Fibroblast of skin of back (primary cell): ENCODE results near the gene GIT1.

ENCODE experiments used
- DNase-seq: peaks from one replicate; pipeline ENCODE4 v3.0.0-alpha.2; 2013

The GIT1 gene

GRCh38 chr17:29593591-29594518 lies 4.4 kb upstream of the GIT1 start:
- DNase-seq: no peak

GRCh38 chr17:29592850-29593551 lies 3.6 kb upstream of the GIT1 start, which contains the start of gene ANKRD13B:
Gene ANKRD13B, plus strand, starts transcription at chr17:29593132. Its CDS starts 490 bp downstream, at chr17:29593622.
- no peak for DNase-seq

DNA sequence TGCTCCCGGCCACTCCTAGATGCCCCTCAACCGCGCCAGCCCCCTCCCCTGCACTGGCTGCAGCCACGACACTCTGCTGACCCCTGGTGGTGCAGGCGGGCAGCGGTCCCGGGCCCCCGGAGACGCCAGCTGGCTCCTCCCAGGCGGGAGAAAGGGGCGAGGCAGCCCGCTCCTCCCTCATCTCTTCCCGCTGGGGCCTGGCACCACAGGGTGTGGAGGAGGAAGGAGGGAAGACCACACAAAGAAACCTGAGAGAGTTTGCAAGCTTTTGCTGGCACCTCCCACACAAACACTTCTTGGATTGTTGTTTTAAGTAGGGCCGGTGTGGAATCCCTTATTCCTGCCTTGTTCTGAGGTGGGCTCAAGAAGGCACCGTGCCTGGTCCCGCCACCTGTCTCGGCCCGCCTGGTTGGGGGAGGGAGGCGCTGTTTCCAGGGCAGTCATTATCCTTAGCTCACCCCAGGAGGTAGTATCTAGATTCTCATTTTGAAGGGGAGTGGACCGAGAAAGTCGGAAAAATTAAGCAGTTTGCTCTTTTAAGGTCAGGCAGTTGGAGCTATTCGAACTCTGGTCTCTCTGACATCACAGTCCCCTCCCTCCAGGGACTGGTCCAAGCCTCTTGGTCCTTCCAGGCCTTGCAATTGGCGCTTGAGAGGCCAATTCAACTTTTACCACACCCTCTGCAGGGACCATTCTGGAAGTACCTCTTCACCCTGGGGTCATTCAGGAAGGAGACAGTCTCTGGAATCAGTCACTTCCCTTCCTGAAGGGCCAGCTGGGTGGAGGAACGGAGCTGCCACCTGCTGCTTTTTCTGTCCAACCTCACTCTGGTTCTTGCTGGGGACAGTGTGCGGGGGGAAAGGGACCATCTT lies 2.5 kb upstream of the GIT1 start:
- peak; percentile 80 for DNase-seq

- DNase-seq: peak; percentile 71
Observed at GRCh38 chr17:29591146-29591736, 1.8 kb upstream of the GIT1 start.

GRCh38 chr17:29590411-29591145 lies 1.1 kb upstream of the GIT1 start:
- peak; percentile 69 for DNase-seq

GRCh38 chr17:29588562-29589411 lies 661 bp downstream of the GIT1 start:
- DNase-seq: no peak

DNA sequence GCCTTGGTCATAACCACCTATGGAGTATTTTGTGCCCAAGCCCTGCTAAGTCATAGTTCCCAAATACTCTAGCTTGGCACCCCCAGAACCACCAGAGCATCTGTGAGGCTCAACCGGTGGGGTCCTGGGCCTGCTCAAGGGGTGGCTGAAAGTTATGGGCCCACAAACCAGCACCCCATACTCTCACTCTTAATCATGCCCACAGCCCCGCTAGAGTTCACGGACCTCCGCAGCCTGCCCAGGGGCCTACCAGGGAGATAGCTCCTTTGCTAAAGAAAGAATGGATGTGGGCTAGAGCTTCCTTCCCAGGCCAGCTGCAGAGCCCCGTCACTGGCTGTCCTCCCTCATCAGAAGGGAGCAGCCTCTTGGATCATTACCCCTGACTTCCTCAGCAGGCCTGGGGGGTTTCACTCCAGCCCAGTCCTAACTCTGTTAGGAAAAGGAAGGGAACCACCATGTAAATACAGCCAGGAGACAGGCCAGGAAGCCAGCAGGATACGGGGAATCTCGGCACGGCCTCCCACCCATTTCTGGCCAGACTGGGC lies 1.4 kb downstream of the GIT1 start:
- no peak for DNase-seq

DNA sequence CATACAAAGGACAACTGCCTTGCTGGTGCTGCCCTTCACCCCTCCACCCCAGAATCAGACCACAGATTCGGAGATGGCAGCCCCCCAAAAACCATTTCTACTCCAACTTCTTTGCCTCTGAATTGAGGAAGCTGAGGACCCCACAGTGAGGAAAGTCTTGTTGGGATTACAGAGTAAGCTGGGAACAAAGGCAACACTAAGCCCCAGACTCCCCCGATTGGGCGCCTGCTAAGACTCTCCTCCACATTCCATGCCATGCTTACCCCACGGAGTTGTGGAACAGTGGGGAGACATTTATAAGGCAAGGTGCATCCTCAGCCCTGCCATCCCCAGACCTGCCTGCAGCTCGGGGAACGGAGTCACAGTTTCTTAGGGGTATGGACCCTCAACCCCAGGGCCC lies 1.9 kb downstream of the GIT1 start:
- no peak for DNase-seq

DNA sequence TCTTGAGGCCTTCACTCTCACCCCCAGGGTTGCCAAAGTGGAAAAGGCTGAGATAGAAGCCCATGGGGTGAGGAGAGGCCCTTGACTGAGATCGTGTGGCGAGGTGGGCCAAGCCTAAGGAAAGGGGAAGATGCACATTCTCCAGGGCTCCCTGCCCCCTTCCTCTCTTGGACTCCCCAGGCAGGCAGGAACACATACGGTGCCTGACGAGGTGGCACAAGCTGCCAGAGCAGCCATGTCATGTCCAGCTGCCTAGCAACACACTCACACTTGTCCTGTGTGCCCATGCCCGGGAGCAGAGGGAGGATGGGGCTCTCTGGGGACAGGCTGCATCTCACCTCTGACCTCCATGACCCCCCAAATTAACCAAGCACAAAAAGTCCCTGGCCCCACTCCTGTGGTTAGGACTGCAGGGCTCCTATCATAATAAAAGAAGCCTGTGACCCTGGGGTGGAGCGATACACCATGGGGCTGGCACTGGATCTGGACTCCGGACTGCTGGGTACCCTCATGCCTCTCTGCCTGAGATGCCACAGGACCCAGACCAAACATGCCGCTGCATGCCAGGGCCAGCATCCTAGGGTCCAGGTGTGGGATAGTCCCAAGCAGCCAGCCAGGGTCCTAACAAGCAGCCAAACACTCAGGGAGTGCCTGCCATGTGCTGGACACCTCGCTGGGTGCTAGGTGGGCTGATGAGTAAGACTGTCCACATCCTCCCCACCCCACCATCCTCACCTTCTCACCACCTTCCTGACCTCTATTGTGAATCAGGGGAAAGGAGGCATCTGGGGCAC lies 2.6 kb downstream of the GIT1 start:
- no peak for DNase-seq

DNA sequence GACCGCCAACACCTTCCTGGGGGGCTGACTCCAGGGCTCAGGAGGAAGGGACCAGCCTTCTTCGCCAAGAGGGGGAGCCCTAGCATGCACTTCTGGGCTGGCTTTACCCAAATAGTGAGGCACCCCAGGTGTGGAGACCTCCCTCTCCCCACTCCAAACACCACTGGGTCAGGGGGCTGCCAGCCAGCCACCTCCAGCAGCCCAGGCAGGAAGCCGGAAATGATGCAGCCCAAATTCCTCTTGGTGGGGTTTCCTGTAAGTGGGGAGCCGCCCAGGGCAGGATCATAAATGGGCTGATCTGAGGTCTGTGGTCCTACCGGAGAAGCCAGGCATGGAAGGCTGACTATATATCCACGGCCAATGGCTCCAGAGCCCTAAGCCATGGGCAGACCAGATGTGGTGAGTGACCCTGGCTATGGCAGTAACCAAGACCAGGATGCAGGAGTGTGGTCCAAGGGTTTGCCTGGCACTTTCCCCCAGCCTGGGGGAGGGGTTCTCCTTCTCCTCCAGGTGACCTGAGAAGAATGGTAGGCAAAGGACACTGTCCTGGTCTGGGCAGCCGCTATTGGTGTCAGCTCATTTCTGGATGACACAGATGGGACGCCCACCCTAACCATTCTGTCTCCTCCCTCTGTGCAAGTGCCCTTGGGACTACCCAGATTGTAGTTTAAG lies 4.2 kb downstream of the GIT1 start:
- peak; percentile 52 for DNase-seq

- DNase-seq: peak; percentile 30
Observed at GRCh38 chr17:29584452-29585079, 4.9 kb downstream of the GIT1 start.

DNA sequence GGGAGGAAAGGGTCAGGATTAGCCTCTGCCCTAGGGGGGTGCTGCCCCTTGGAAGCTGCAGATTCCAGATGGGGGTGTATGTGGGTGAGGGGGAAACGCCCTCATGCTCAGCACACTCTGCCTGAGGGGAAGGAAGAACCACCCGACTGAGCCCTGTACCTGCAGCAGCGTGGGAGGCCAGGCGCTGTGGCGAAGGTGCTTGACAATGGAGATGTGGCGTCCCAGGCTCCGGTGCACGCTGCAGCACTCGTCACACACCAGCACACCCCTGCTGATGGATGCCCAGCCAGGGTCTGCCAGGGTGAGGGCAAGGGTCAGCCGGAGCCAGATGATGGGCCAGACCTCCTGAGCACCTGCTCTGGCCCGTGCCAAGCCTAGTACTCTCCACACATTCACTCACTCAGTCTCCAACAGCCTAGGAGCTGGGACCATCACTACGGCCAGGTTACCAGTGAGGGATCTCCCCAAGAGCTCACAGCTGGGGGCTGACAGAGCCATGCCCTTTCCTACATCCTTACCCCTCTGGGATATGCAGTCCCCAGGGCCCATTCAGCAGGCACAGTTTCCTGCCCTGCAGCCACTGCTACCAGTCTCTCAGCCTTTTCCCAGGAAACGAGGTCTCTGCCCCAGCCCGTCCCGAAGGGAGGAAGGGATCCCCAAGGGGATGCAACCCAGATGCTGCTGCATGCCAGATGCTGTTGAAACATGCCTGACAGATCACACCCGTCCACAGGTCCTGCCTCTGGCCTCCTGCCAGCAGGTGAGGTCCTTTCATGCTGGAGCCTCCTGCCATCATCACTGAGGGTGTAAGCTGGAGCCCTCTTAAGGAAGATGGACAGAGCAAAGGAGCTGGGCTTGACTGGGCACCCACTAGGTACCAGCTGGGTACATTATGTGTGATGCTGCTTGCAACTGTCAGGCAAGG lies 5.9 kb downstream of the GIT1 start:
- DNase-seq: no peak

DNA sequence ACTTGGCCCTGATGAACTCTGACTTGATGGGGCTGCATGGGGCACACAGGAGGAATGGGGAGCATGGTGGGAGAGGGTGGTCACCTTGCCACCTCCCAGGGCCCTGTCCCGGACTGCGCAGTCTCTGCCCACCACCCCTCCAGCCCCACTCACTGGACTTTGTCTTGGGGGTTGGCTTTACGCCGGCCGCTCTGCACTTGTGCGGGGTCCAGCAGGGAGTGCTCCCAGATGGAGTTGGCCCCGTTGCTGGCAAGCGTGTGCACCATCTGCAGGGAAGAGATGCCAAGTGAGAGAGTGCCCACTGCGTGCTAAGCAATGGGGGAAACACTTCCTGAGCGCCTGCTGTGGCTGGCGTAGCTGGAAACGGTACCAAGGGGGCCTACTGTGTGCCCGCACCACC lies 6.7 kb downstream of the GIT1 start:
- no peak for DNase-seq

DNA sequence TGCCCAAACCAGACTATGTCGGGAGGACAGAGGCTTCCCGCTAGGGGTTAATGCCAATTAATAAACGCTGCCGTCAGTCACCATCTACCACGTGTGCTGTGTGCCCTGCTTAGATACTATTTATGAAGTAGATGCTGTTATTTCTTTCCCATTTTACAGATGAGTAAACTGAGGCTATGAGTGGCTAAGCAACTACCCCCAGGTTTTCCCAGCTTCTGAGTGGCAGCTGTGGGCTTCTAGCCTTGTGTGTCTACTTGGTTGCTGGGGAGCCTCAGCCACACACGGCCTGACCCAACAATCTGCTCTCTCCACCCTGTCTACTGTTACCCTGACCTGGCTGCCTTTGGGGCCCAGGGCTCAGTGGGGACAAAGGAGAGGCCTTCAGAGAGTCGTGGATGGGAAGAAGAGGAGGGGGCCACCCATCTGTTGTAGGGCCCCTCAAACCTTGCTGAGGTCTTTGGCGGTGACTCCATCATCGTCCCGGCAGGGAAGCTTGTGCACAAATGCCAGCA lies 7.1 kb downstream of the GIT1 start:
- no peak for DNase-seq

DNA sequence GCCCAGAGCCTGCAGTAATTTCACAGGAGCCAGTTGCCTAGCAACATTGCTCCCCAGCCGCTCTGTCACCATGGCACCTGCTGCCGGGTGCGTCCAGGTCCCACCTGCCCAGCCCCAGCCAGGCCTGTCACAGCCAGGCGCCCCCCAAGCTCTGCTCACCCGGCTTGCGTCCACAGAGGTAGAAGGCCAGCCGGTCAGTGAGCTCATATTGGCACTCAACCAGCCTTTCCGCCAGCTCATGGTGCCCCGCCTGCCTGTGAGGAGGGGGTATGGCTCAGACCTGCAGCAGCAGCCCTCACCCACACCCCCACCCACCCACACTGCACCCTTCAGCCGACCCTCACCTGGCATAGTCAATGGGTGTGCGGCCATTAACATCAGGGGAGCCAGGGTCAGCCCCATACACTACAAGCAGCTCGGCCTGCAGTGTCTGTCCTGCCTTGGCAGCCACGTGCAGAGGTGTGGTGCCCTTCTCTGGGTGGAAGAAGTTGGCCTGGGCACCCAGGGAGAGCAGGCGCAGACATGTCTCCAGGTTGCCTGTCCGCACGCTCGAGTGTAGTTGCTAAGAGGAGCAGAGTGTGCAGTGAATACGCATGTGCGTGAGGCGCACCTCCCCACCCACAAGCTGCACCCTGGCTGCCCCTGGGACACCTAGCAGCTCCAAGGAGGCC lies 7.7 kb downstream of the GIT1 start:
- no peak for DNase-seq
